A549 (cell line): Measurements from ENCODE around the gene RAD51. TPM values are rescaled to one million over a fixed set of nuclear protein-coding genes. Genes with fewer than 3 reads are reported as not detected.

Source experiments
- ATAC-seq, 2 experiments: fragments of 200-7000 bp in 1 of 2; fragments of >200 bp in 1 of 2; cut with Nextera tagmentation in 1 of 2; cut with Tn5 transposase in 1 of 2; 3 replicates each; pipeline versions ENCODE4 v1.8.0 to v1.9.1; 2018 to 2020; ENCODE audit warnings: mild to moderate bottlenecking in 1 of 2, moderate library complexity in 1 of 2
- CTCF ChIA-PET: fragments of 300-600 bp; sonication (Branson Sonifier 250); formaldehyde crosslinking; extraction: SDS; loops from one replicate; lab custom pipeline; 2021; ENCODE audit warnings: antibody characterized with exemption, inconsistent platforms; lab: Yijun Ruan, JAX
- POLR2A ChIA-PET: fragments of 350-600 bp; formaldehyde crosslinking; extraction: SDS; loops from one replicate; lab custom pipeline; 2021; ENCODE audit warnings: antibody characterized with exemption, inconsistent platforms; lab: Yijun Ruan, JAX
- DNase-seq, 2 experiments: peaks; one replicate each; pipeline versions ENCODE4 v3.0.0 to v3.0.0-alpha.2; 2011 to 2016; ENCODE audit warnings: low read depth in 1 of 2, low spot score in 1 of 2
- FAIRE-seq: peaks from 2 replicates; lab custom pipeline; 2011; peaks lifted over from hg19 to GRCh38; lab: Jason Lieb, UNC
- H3K27ac ChIP-seq, 2 experiments: fragments of >200 bp; sonication (Bioruptor Twin); formaldehyde crosslinking; 3 replicates each; pipeline ENCODE4 v1.5.1; 2016 to 2017
- H3K4me1 ChIP-seq: fragments of >200 bp; sonication (Bioruptor Twin); formaldehyde crosslinking; 3 replicates; pipeline ENCODE4 v1.6.1; 2016
- H3K4me2 ChIP-seq: fragments of >200 bp; sonication (Bioruptor Twin); formaldehyde crosslinking; 3 replicates; pipeline ENCODE4 v1.6.1; 2016
- H3K4me3 ChIP-seq: fragments of >200 bp; sonication (Bioruptor Twin); formaldehyde crosslinking; 3 replicates; pipeline ENCODE4 v1.5.1; 2016
- H3K9me3 ChIP-seq: fragments of >200 bp; sonication (Bioruptor Twin); formaldehyde crosslinking; 3 replicates; pipeline ENCODE4 v1.6.1; 2016
- BCL3 ChIP-seq: fragments of >200 bp; sonication (Bioruptor Twin); formaldehyde crosslinking; IDR thresholded peaks from 3 replicates; pipeline ENCODE4 v1.6.1; 2016
- BHLHE40 ChIP-seq: IDR thresholded peaks from 2 replicates; pipeline ENCODE4 v1.6.1; 2012; ENCODE audit warnings: low read depth, low read length, inconsistent platforms
- CBX2 ChIP-seq: fragments of 200-600 bp; sonication (generic); IDR thresholded peaks from 2 replicates; pipeline ENCODE4 v1.6.1; 2016; ENCODE audit warnings: low read depth, mild to moderate bottlenecking, borderline replicate concordance
- CBX8 ChIP-seq: fragments of 200-600 bp; sonication (generic); IDR thresholded peaks from 2 replicates; pipeline ENCODE4 v1.6.1; 2016
- CEBPB ChIP-seq, 2 experiments: fragments of >200 bp in 1 of 2; sonication (Bioruptor Twin) in 1 of 2; formaldehyde crosslinking in 1 of 2; IDR thresholded peaks; 2 replicates each; pipeline ENCODE4 v1.6.1; 2012 to 2016
- EHF ChIP-seq: fragments of 250-450 bp; sonication (Bioruptor Pico); IDR thresholded peaks from 2 replicates; pipeline ENCODE4 v1.5.0; 2020; ENCODE audit warnings: mild to moderate bottlenecking
- EP300 ChIP-seq, 2 experiments: fragments of >200 bp; sonication (Bioruptor Twin); formaldehyde crosslinking; IDR thresholded peaks; 2 replicates in 1 of 2; 3 replicates in 1 of 2; pipeline ENCODE4 v1.6.1; 2016 to 2017
- FOSB ChIP-seq: fragments of 250-450 bp; sonication (Bioruptor Pico); IDR thresholded peaks from 2 replicates; pipeline ENCODE4 v1.5.0; 2020; ENCODE audit warnings: mild to moderate bottlenecking, moderate library complexity
- FOSL2 ChIP-seq, 2 experiments: fragments of 450-650 bp in 1 of 2; fragments of >200 bp in 1 of 2; sonication (Bioruptor Twin) in 1 of 2; formaldehyde crosslinking; IDR thresholded peaks; 2 replicates each; pipeline versions ENCODE4 v1.5.0 to v1.6.1; 2016 to 2020; ENCODE audit warnings: mild to moderate bottlenecking in 1 of 2, moderate library complexity in 1 of 2
- HOXA7 ChIP-seq: fragments of 250-450 bp; sonication (Bioruptor Pico); IDR thresholded peaks from 2 replicates; pipeline ENCODE4 v1.5.0; 2020; ENCODE audit warnings: mild to moderate bottlenecking, moderate library complexity
- HOXB13 ChIP-seq: fragments of 250-450 bp; sonication (Bioruptor Pico); IDR thresholded peaks from 2 replicates; pipeline ENCODE4 v1.5.0; 2020; ENCODE audit warnings: low read depth, mild to moderate bottlenecking, moderate library complexity
- HOXB5 ChIP-seq: fragments of 250-450 bp; sonication (Bioruptor Pico); IDR thresholded peaks from 2 replicates; pipeline ENCODE4 v1.5.0; 2020; ENCODE audit warnings: mild to moderate bottlenecking, moderate library complexity
- KDM5A ChIP-seq: fragments of 200-600 bp; sonication (generic); IDR thresholded peaks from 2 replicates; pipeline ENCODE4 v1.6.1; 2016; ENCODE audit warnings: antibody characterized with exemption, mild to moderate bottlenecking
- MAFK ChIP-seq: fragments of 450-650 bp; IDR thresholded peaks from 2 replicates; pipeline ENCODE4 v1.6.1; 2014; ENCODE audit not compliant: partially characterized antibody
- MYC ChIP-seq: IDR thresholded peaks from 2 replicates; pipeline ENCODE4 v1.6.1; 2012; ENCODE audit warnings: mild to moderate bottlenecking, inconsistent platforms, low read length, improper control_type of control experiment, borderline replicate concordance
- PHF8 ChIP-seq: fragments of 200-600 bp; sonication (generic); IDR thresholded peaks from 2 replicates; pipeline ENCODE4 v1.6.1; 2016; ENCODE audit warnings: low read depth, mild to moderate bottlenecking, antibody characterized with exemption, moderate library complexity, borderline replicate concordance
- RFX5 ChIP-seq: fragments of 450-650 bp; IDR thresholded peaks from 2 replicates; pipeline ENCODE4 v1.7.1; 2014; ENCODE audit warnings: antibody characterized with exemption, mild to moderate bottlenecking, moderate library complexity
- USF2 ChIP-seq: fragments of 450-650 bp; IDR thresholded peaks from 2 replicates; pipeline ENCODE4 v1.6.1; 2014; ENCODE audit warnings: antibody characterized with exemption
- ZC3H11A ChIP-seq: fragments of 450-650 bp; IDR thresholded peaks from 2 replicates; pipeline ENCODE4 v1.6.1; 2014; ENCODE audit warnings: antibody characterized with exemption, mild to moderate bottlenecking
- WGBS: methylation state at CpG from one replicate; pipeline ENCODE4 v1.1.6; 2017; ENCODE audit errors: missing lambda C conversion rate; 5-methylcytosine and 5-hydroxymethylcytosine counted together
- polyA plus RNA-seq, 4 experiments: library from polyadenylated mRNA; depleted of rRNA in 3 of 4; stranded (reverse); fragments of >200 nt; fragmentation: RNase III in 1 of 4; extraction: RNeasy Plus Mini Kit Qiagen cat#74134 plus additional on column Dnase treatment in 1 of 4; gene quantifications; 2 replicates in 3 of 4; 3 replicates in 1 of 4; pipeline ENCODE4 v1.2.3, GENCODE V29; 2011 to 2017
- TF ChIP-seq, protein P1 (sequence below): IDR thresholded peaks from 2 replicates; pipeline ENCODE4 v1.6.1; 2012
- TF ChIP-seq, protein P2 (sequence below): fragments of 250-450 bp; sonication (Bioruptor Pico); IDR thresholded peaks from 2 replicates; pipeline ENCODE4 v1.5.0; 2021; ENCODE audit warnings: mild to moderate bottlenecking, moderate library complexity, borderline replicate concordance
- TF ChIP-seq, protein P3 (sequence below): IDR thresholded peaks from 2 replicates; pipeline ENCODE4 v1.6.1; 2012; ENCODE audit warnings: low read depth, borderline replicate concordance

Gene RAD51
- polyA plus RNA-seq, 2 of the 4 experiments (the other 2 are of a cell fraction): 12.9 to 14.4 TPM

GRCh38 chr15:40716165-40716564, 21.2 kb downstream of the RAD51 start:
- DNase-seq: no peak
- no peaks in the 10 kb centered on the region for H3K9me3 ChIP-seq
- H3K4me1 ChIP-seq: no peaks in the 10 kb centered on the region
- POLR2A ChIA-PET: no interaction called here
- CTCF ChIA-PET: interaction anchor here (0.6 to 1.4 kb wide), 2 partner anchors 8 to 9 kb away, joined by 4 to 8 read pairs; no protein-coding TSS in a partner anchor
- no peak for TF ChIP-seq MYC
- TF ChIP-seq MAFK: no peak
- no peak for TF ChIP-seq USF2
- TF ChIP-seq, protein P1, sequence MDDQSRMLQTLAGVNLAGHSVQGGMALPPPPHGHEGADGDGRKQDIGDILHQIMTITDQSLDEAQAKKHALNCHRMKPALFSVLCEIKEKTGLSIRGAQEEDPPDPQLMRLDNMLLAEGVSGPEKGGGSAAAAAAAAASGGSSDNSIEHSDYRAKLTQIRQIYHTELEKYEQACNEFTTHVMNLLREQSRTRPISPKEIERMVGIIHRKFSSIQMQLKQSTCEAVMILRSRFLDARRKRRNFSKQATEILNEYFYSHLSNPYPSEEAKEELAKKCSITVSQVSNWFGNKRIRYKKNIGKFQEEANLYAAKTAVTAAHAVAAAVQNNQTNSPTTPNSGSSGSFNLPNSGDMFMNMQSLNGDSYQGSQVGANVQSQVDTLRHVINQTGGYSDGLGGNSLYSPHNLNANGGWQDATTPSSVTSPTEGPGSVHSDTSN: no peak
- no peak for TF ChIP-seq PHF8
- no peak for TF ChIP-seq EP300 (IDR thresholded peaks at IDR 0.05)
- no peak overlapping the region for H3K27ac ChIP-seq
- FAIRE-seq: no peak
- no peak overlapping the region for H3K4me3 ChIP-seq
- H3K4me2 ChIP-seq: no peak overlapping the region
- 90% methylated on average over 6 of the region's 6 CpGs for WGBS
- ATAC-seq: no peak

GRCh38 chr15:40721701-40722100, 26.7 kb downstream of the RAD51 start:
- no peak for ATAC-seq
- H3K4me3 ChIP-seq: no peak overlapping the region
- TF ChIP-seq, protein P2, sequence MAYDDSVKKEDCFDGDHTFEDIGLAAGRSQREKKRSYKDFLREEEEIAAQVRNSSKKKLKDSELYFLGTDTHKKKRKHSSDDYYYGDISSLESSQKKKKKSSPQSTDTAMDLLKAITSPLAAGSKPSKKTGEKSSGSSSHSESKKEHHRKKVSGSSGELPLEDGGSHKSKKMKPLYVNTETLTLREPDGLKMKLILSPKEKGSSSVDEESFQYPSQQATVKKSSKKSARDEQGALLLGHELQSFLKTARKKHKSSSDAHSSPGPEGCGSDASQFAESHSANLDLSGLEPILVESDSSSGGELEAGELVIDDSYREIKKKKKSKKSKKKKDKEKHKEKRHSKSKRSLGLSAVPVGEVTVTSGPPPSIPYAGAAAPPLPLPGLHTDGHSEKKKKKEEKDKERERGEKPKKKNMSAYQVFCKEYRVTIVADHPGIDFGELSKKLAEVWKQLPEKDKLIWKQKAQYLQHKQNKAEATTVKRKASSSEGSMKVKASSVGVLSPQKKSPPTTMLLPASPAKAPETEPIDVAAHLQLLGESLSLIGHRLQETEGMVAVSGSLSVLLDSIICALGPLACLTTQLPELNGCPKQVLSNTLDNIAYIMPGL (CRISPR knock-in tag): no peak
- TF ChIP-seq, protein P1: no peak
- TF ChIP-seq, protein P3, sequence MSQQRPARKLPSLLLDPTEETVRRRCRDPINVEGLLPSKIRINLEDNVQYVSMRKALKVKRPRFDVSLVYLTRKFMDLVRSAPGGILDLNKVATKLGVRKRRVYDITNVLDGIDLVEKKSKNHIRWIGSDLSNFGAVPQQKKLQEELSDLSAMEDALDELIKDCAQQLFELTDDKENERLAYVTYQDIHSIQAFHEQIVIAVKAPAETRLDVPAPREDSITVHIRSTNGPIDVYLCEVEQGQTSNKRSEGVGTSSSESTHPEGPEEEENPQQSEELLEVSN: no peak
- TF ChIP-seq RFX5 (no peak), EHF (CRISPR knock-in tag) (no peak)
- TF ChIP-seq, all 56 proteins: peak for 0
- Histone ChIP-seq H3K4me1 (no peaks in the 10 kb centered on the region), H3K27ac (no peak overlapping the region), H3K4me2 (no peak overlapping the region), H3K9me3 (no peaks in the 10 kb centered on the region)
- DNase-seq (no peak), FAIRE-seq (no peak)
- POLR2A ChIA-PET: no interaction called here
- WGBS: 83% methylated on average over 1 of the region's 1 CpG
- CTCF ChIA-PET: interaction anchor here (0.6 kb wide), 1 partner anchor 76 kb away, joined by 3 read pairs; no protein-coding TSS in a partner anchor

DNA sequence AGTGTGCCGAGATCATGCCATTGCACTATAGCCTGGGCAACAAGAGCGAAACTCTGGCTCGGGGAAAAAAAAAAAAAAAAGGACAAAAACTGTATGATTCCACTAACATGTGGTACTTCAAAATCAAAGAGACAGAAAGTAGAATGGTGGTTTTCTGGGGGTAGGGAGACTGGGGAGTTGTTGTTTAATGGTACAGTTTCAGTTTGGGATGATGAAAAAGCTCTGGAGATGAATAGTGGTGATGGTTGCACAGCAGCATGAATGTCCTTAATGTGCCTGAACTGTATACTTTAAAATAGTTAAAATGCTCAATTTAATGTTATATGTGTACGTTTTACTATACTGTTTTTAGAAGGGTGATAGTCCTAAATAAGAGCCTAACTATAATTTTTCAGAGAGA, 27.4 kb downstream of the RAD51 start:
- CTCF ChIA-PET: interaction anchor here (0.5 to 0.6 kb wide), 3 partner anchors 10 to 760 kb away, joined by 3 read pairs; no protein-coding TSS in a partner anchor
- FAIRE-seq (no peak), DNase-seq (no peak), ATAC-seq (no peak)
- Histone ChIP-seq H3K9me3 (no peaks in the 10 kb centered on the region), H3K4me2 (no peak overlapping the region), H3K27ac (no peak overlapping the region), H3K4me1 (no peaks in the 10 kb centered on the region), H3K4me3 (no peak overlapping the region)
- POLR2A ChIA-PET: no interaction called here
- TF ChIP-seq FOSL2 (IDR thresholded peaks at IDR 0.05) (no peak), FOSL2 (CRISPR knock-in tag; IDR thresholded peaks at IDR 0.05) (no peak), KDM5A (no peak)
- 91% methylated on average over 4 of the region's 4 CpGs for WGBS

DNA sequence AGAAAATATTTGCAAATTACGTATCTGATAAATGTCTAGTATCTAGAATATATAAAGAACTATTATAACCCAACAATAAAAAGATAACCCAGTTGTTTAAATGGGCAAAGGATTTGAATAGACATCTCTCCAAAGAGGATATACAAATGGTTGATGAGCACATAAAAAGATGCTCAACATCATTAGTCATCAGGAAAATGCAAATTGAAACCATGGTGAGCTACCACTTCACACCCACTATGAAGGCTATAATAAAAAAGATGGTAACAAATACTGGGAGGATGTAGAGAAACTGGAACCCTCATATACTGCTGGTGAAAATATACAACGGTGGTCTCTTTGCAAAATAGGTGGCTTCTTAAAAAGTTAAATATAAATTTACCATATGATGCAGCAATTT, 28.0 kb downstream of the RAD51 start:
- no peaks in the 10 kb centered on the region for H3K4me1 ChIP-seq
- no peaks in the 10 kb centered on the region for H3K9me3 ChIP-seq
- ChIA-PET CTCF (interaction anchor here (0.6 to 3.2 kb wide), 4 partner anchors 23 to 760 kb away, joined by 3 to 10 read pairs (median 3); no protein-coding TSS in a partner anchor), POLR2A (no interaction called here)
- ATAC-seq (no peak), FAIRE-seq (no peak), DNase-seq (no peak)
- no peak overlapping the region for H3K4me2 ChIP-seq
- no peak overlapping the region for H3K27ac ChIP-seq
- no peak overlapping the region for H3K4me3 ChIP-seq
- 72% methylated on average over 2 of the region's 2 CpGs for WGBS
- TF ChIP-seq RFX5 (no peak), CBX2 (no peak), FOSB (no peak), BHLHE40 (no peak), HOXB13 (CRISPR knock-in tag) (no peak), CBX8 (no peak), BCL3 (no peak), HOXB5 (no peak), ZC3H11A (no peak), HOXA7 (no peak), CEBPB (IDR thresholded peaks at IDR 0.05) (no peak), USF2 (no peak)
